Measurements from ENCODE around the gene RPTOR. TPM values are rescaled to one million over a fixed set of nuclear protein-coding genes. Genes with fewer than 3 reads are reported as not detected.

The RPTOR gene
- total RNA-seq, 2 experiments from 2014 or later: 45.3 to 49.1 TPM

GRCh38 chr17:80942423-80943345 lies 398.0 kb downstream of the RPTOR start:
- ChIA-PET CTCF (no interaction called here), POLR2A (no interaction called here)
- no peak overlapping the region for H3K27ac Mint-ChIP-seq
- H3K4me3 Mint-ChIP-seq: no peak overlapping the region
- peaks cover 20% of the 10 kb centered on the region for H3K4me1 Mint-ChIP-seq (ENCODE audit: low read depth)
- ATAC-seq (no peak), DNase-seq (no peak)
- peaks cover 27% of the 10 kb centered on the region for H3K36me3 Mint-ChIP-seq (ENCODE audit: low read depth)
- intact Hi-C loops (cut with micrococcal nuclease): no loop called here
- H3K27me3 Mint-ChIP-seq: no peaks in the 10 kb centered on the region
- TF ChIP-seq, protein P1, sequence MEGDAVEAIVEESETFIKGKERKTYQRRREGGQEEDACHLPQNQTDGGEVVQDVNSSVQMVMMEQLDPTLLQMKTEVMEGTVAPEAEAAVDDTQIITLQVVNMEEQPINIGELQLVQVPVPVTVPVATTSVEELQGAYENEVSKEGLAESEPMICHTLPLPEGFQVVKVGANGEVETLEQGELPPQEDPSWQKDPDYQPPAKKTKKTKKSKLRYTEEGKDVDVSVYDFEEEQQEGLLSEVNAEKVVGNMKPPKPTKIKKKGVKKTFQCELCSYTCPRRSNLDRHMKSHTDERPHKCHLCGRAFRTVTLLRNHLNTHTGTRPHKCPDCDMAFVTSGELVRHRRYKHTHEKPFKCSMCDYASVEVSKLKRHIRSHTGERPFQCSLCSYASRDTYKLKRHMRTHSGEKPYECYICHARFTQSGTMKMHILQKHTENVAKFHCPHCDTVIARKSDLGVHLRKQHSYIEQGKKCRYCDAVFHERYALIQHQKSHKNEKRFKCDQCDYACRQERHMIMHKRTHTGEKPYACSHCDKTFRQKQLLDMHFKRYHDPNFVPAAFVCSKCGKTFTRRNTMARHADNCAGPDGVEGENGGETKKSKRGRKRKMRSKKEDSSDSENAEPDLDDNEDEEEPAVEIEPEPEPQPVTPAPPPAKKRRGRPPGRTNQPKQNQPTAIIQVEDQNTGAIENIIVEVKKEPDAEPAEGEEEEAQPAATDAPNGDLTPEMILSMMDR (IDR thresholded peaks at IDR 0.05): no peak
- no peaks in the 10 kb centered on the region for H3K9me3 Mint-ChIP-seq

DNA sequence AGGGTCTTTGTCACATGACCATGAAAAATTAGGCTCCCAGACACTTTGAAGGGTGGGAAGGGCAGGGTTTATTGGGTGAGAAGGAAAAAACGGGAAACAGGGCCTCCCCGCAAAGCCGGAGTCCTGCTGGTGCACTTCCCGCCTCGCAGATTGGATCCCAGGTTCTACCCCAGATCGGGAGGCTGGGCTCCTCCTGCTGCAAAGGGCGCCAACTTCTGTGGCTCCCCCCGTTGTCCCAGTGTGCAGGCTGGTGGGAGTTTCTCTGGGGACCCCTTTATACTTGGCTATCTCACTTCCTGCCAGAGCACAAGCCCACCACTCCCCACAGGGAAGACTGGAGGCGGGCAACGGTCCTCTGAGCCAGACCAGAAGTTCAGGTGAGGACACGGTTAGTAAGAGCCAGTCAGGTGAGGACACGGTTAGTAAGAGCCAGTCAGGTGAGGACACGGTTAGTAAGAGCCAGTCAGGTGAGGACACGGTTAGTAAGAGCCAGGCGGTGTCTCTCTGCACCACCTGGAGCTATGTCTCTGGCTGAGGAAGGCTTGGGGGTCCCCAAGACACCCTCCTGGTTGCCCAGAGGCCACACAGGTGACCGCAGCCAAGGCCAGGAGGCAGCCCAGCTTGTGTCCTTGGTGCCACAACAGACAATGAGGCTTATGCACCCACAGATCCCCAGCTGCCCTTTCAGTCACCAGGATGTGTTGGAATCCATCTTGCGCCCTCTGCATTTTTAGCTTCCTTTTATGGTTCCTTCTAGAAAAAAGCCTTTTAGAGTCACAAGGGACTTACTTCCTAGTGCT lies 398.9 kb downstream of the RPTOR start:
- Mint-ChIP-seq H3K4me3 (no peak overlapping the region), H3K27ac (no peak overlapping the region), H3K36me3 (ENCODE audit: low read depth) (peaks cover 28% of the 10 kb centered on the region), H3K27me3 (no peaks in the 10 kb centered on the region), H3K4me1 (ENCODE audit: low read depth) (peaks cover 13% of the 10 kb centered on the region), H3K9me3 (no peaks in the 10 kb centered on the region)
- CTCF ChIA-PET: no interaction called here
- ATAC-seq (no peak), DNase-seq (no peak)
- POLR2A ChIA-PET: interaction anchor here (0.7 kb wide), 1 partner anchor 107 kb away, joined by 3 read pairs; no protein-coding TSS in a partner anchor
- intact Hi-C loops (cut with micrococcal nuclease): no loop called here
- TF ChIP-seq, protein P1 (IDR thresholded peaks at IDR 0.05): no peak

DNA sequence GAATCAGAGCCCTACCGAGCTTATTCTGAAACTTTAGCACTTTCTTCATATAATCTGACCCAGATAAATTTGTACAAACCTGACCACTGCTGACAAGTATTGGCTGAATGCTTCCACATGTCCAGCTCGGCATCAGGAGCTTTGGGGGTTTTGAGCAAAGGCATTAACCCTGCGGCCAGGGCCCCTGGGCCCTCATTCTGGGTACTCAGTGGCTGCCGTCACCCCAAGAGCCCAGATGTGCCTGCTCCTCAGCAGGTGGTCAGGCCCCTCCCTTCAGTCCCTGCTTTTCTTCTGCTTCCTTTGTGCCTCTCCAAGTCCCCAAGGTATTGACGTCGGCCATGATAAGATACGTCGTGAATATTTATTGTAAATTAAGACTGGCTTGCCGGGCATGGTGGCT lies 399.7 kb downstream of the RPTOR start:
- ChIA-PET POLR2A (interaction anchor here (0.7 kb wide), 1 partner anchor 106 kb away, joined by 3 read pairs; no protein-coding TSS in a partner anchor), CTCF (no interaction called here)
- intact Hi-C loops (cut with micrococcal nuclease): no loop called here
- ATAC-seq (no peak), DNase-seq (no peak)
- no peaks in the 10 kb centered on the region for H3K9me3 Mint-ChIP-seq
- peaks cover 5% of the 10 kb centered on the region for H3K4me1 Mint-ChIP-seq (ENCODE audit: low read depth)
- TF ChIP-seq, protein P1 (IDR thresholded peaks at IDR 0.05): no peak
- H3K27ac Mint-ChIP-seq: no peak overlapping the region
- H3K4me3 Mint-ChIP-seq: no peak overlapping the region
- peaks cover 28% of the 10 kb centered on the region for H3K36me3 Mint-ChIP-seq (ENCODE audit: low read depth)
- no peaks in the 10 kb centered on the region for H3K27me3 Mint-ChIP-seq

DNA sequence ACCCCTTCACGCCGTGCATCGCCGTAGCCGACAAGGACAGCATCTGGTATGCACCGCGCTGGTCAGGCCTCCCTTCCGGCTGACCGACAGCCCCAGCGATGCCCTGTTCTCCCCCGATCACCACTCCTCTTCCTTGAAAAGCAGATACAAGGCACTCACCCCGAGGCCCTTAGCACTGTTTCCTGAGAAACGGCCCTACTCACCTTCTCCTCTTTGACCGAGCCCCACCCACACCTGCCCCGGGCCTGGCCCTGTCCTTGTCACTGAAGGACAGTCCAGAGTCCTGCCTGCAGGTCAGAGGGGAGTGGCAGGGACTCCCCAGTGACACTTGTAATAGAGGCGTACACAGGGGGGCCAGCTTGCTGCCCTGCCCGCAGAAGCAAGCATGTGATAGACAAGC lies 401.1 kb downstream of the RPTOR start:
- Mint-ChIP-seq H3K4me1 (ENCODE audit: low read depth) (no peaks in the 10 kb centered on the region), H3K9me3 (no peaks in the 10 kb centered on the region), H3K27me3 (no peaks in the 10 kb centered on the region), H3K27ac (no peak overlapping the region), H3K4me3 (no peak overlapping the region), H3K36me3 (ENCODE audit: low read depth) (peaks cover 28% of the 10 kb centered on the region)
- ChIA-PET POLR2A (no interaction called here), CTCF (no interaction called here)
- TF ChIP-seq, protein P1 (IDR thresholded peaks at IDR 0.05): no peak
- ATAC-seq (no peak), DNase-seq (no peak)
- intact Hi-C loops (cut with micrococcal nuclease): no loop called here

GRCh38 chr17:80946449-80946848 lies 401.8 kb downstream of the RPTOR start:
- TF ChIP-seq, protein P1 (IDR thresholded peaks at IDR 0.05): no peak
- ChIA-PET CTCF (no interaction called here), POLR2A (no interaction called here)
- no peaks in the 10 kb centered on the region for H3K27me3 Mint-ChIP-seq
- ATAC-seq (no peak), DNase-seq (no peak)
- no peak overlapping the region for H3K4me3 Mint-ChIP-seq
- no peak overlapping the region for H3K27ac Mint-ChIP-seq
- H3K36me3 Mint-ChIP-seq (ENCODE audit: low read depth): peaks cover 27% of the 10 kb centered on the region
- intact Hi-C loops (cut with micrococcal nuclease): no loop called here
- H3K4me1 Mint-ChIP-seq (ENCODE audit: low read depth): no peaks in the 10 kb centered on the region
- no peaks in the 10 kb centered on the region for H3K9me3 Mint-ChIP-seq

All from activated CD8-positive, alpha-beta T cell treated with anti-CD3 and anti-CD28 coated beads for 36 hours (primary cell).